Stimulated activated CD4-positive, alpha-beta T cell treated with anti-CD3 and anti-CD28 coated beads, TNF-alpha, amount 100 ng/mL, for 4 hours (primary cell): Measurements from ENCODE around the gene SPATS1.
A peak's percentile ranks its signal among the peaks of the same experiment; 100 is the strongest.

ENCODE experiments used
- DNase-seq, 3 experiments: peaks; one replicate each; pipeline ENCODE4 v3.0.0-alpha.2; 2020; ENCODE audit warnings: low read depth in 3 of 3

SPATS1 gene

GRCh38 chr6:44342489-44342888, at the start of gene SPATS1:
TSS of gene SPATS1 (plus strand) at chr6:44342650. CDS start at chr6:44343096, 446 bp downstream.
- DNase-seq = no peak

- no peak for DNase-seq
These were observed 49.6 kb upstream of the SPATS1 start for GRCh38 chr6:44292661-44293365.

- no peak for DNase-seq
These were observed 47.3 kb upstream of the SPATS1 start for GRCh38 chr6:44294832-44295791.

GRCh38 chr6:44297063-44298038, 45.1 kb upstream of the SPATS1 start:
- peak in 1 of 3 experiments; percentile 29 for DNase-seq

- no peak for DNase-seq
These were observed 44.2 kb upstream of the SPATS1 start for GRCh38 chr6:44298055-44298803.

- no peak for DNase-seq
These were observed 43.6 kb upstream of the SPATS1 start for GRCh38 chr6:44298864-44299263.

GRCh38 chr6:44300292-44300823, 42.1 kb upstream of the SPATS1 start:
- no peak for DNase-seq

GRCh38 chr6:44301106-44301505, 41.3 kb upstream of the SPATS1 start:
- DNase-seq = no peak

GRCh38 chr6:44301782-44302564, 40.5 kb upstream of the SPATS1 start:
- DNase-seq = no peak

- DNase-seq = no peak
These were observed 39.6 kb upstream of the SPATS1 start for GRCh38 chr6:44302856-44303255.

- no peak for DNase-seq
These were observed 38.6 kb upstream of the SPATS1 start for GRCh38 chr6:44303842-44304241.

GRCh38 chr6:44304282-44305199, 37.9 kb upstream of the SPATS1 start:
- peak in 2 of 3 experiments; percentile 21 to 22 for DNase-seq

GRCh38 chr6:44305200-44305725, 37.2 kb upstream of the SPATS1 start:
- DNase-seq = no peak

- no peak for DNase-seq
These were observed 35.7 kb upstream of the SPATS1 start for GRCh38 chr6:44306710-44307109.

GRCh38 chr6:44307217-44307616, 35.2 kb upstream of the SPATS1 start:
- no peak for DNase-seq

GRCh38 chr6:44309092-44309491, 33.4 kb upstream of the SPATS1 start:
- DNase-seq = no peak

GRCh38 chr6:44309631-44310030, 32.8 kb upstream of the SPATS1 start:
- DNase-seq = no peak

GRCh38 chr6:44310241-44310640, 32.2 kb upstream of the SPATS1 start:
- no peak for DNase-seq
